HUES48 (cell line): ENCODE data around the gene EIF4E1B.

Experiments used
- H3K27ac ChIP-seq: one replicate; pipeline ENCODE4 v1.7.0; 2013; ENCODE audit warnings: low read depth, low read length, inconsistent platforms
- H3K27me3 ChIP-seq: 2 replicates; pipeline ENCODE4 v1.6.1; 2013; ENCODE audit warnings: mild to moderate bottlenecking, low read length; ENCODE audit not compliant: control insufficient read depth, insufficient read depth
- H3K36me3 ChIP-seq: 2 replicates; pipeline ENCODE4 v1.6.1; 2013; ENCODE audit warnings: low read length; ENCODE audit not compliant: control insufficient read depth, insufficient read depth
- H3K4me1 ChIP-seq: 2 replicates; pipeline ENCODE4 v1.6.1; 2013; ENCODE audit warnings: mild to moderate bottlenecking, low read length; ENCODE audit not compliant: control insufficient read depth, insufficient read depth
- H3K4me3 ChIP-seq: 2 replicates; pipeline ENCODE4 v1.5.1; 2013; ENCODE audit warnings: mild to moderate bottlenecking, low read depth, low read length
- H3K9ac ChIP-seq: 2 replicates; pipeline ENCODE4 v1.6.1; 2013; ENCODE audit warnings: mild to moderate bottlenecking, low read depth, low read length, moderate library complexity
- H3K9me3 ChIP-seq: 2 replicates; pipeline ENCODE4 v1.6.1; 2013; ENCODE audit warnings: low read length; ENCODE audit not compliant: control insufficient read depth, insufficient read depth

The EIF4E1B gene

GRCh38 chr5:176639208-176639607 lies 8.7 kb downstream of the EIF4E1B start:
- H3K4me1 ChIP-seq, result peaks cover 24% of the 10 kb centered on the region
- no peaks in the 10 kb centered on the region for H3K36me3 ChIP-seq
- no peaks in the 10 kb centered on the region for H3K9me3 ChIP-seq
- H3K9ac ChIP-seq, result no peak overlapping the region
- no peak overlapping the region for H3K4me3 ChIP-seq
- H3K27ac ChIP-seq, result no peak overlapping the region
- peaks cover 2% of the 10 kb centered on the region; the same call in 1 of the 2 replicates for H3K27me3 ChIP-seq

DNA sequence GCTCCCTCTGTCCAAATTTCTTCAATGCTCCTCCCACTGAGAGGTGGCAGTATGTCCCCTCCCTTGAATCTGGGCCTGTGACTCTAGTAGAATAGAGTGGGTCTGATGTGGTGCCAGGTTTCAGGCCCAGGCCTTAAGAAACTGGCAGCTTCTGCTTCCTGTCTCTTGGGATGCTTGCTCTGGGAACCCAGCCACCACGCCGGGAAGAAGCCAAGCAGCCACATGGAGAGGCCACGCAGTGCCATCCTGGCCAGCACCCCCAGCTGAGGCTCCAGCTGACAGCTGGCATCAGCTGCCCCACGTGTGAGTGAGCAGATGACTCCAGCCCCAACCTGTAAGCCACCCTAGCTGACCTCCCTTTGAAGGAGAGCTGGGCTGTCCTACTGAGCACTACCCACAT lies 9.5 kb downstream of the EIF4E1B start:
- no peaks in the 10 kb centered on the region for H3K27me3 ChIP-seq

DNA sequence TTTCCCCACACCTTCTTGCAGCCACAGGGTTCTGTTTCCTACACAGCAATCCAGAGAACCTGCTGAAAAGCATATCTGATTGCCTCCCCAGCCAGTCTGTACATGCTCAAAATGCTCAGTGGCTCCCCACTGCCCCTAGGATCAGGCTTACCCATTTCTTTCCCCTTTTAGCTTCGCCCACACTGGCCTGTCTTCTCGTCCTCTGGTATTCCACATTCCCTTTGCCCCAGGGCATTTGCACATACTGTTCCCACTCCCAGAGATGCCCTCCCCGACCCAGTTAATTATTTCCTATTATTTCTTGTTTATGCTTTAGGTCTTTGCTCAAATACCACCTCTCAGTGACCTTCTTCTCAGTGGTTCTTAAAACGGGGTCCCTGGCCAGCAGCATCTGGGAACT lies 10.1 kb downstream of the EIF4E1B start:
- H3K4me1 ChIP-seq, result peaks cover 22% of the 10 kb centered on the region
- H3K27ac ChIP-seq, result no peak overlapping the region
- no peak overlapping the region for H3K9ac ChIP-seq
- H3K27me3 ChIP-seq, result no peaks in the 10 kb centered on the region
- no peak overlapping the region for H3K4me3 ChIP-seq
- H3K36me3 ChIP-seq, result no peaks in the 10 kb centered on the region
- H3K9me3 ChIP-seq, result no peaks in the 10 kb centered on the region

More for the DNA sequence above, 9.5 kb downstream of the EIF4E1B start:
- Histone ChIP-seq H3K36me3 (no peaks in the 10 kb centered on the region), H3K9me3 (no peaks in the 10 kb centered on the region), H3K4me1 (peaks cover 22% of the 10 kb centered on the region), H3K27ac (no peak overlapping the region), H3K9ac (no peak overlapping the region), H3K4me3 (no peak overlapping the region)

DNA sequence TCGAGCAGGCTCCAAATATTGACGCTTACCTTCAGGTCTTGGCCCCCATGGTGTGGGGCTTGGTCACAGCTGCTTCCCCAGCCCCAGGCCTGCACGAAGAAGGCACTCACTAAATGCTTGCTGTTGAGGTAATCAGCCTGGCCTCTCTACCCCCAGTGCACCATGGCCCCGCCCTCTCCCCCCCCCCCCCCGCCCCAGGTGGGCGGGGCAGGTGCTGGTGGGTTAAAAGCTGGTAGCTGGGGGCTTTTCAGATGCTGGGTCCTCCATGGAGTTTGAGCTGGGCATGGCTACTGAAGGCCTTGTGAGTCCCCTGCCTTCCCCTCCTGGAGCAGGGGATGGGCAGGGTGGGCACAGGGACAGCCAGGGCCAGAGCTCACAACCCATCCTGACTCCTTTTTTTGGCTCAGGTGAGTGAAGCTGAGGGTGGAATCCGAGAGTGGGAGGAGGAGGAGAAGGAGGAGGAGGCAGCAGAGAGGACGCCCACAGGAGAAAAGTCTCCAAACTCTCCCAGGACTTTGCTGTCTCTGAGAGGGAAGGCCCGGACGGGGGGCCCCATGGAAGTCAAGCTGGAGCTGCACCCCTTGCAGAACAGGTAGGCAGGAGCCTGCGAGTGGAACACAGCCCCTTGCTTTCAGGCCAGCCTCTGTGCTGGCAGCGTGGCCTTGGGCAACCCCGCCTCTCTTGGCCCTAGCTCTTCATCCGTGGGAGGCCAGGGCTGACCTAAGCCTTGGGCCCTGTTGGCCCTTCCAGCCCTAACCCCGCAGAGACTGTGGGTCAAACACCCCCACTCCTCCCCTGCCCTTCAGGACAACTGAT lies 12.4 kb downstream of the EIF4E1B start:
- H3K9ac ChIP-seq, result no peak overlapping the region
- peaks cover 26% of the 10 kb centered on the region for H3K4me1 ChIP-seq
- H3K27ac ChIP-seq, result no peak overlapping the region
- H3K4me3 ChIP-seq, result no peak overlapping the region
- no peaks in the 10 kb centered on the region for H3K27me3 ChIP-seq
- no peaks in the 10 kb centered on the region for H3K9me3 ChIP-seq
- no peaks in the 10 kb centered on the region for H3K36me3 ChIP-seq

GRCh38 chr5:176643491-176644219 lies 13.2 kb downstream of the EIF4E1B start:
- H3K4me1 ChIP-seq, result peaks cover 33% of the 10 kb centered on the region
- no peak overlapping the region for H3K27ac ChIP-seq
- no peak overlapping the region for H3K9ac ChIP-seq
- H3K36me3 ChIP-seq, result no peaks in the 10 kb centered on the region
- no peaks in the 10 kb centered on the region for H3K9me3 ChIP-seq
- H3K4me3 ChIP-seq, result no peak overlapping the region
- no peaks in the 10 kb centered on the region for H3K27me3 ChIP-seq

- no peaks in the 10 kb centered on the region for H3K27me3 ChIP-seq
- peaks cover 29% of the 10 kb centered on the region for H3K4me1 ChIP-seq
- no peak overlapping the region for H3K27ac ChIP-seq
- H3K9me3 ChIP-seq, result no peaks in the 10 kb centered on the region
- H3K4me3 ChIP-seq, result no peak overlapping the region
- no peaks in the 10 kb centered on the region for H3K36me3 ChIP-seq
- no peak overlapping the region for H3K9ac ChIP-seq
Measured at GRCh38 chr5:176644294-176644693, 13.8 kb downstream of the EIF4E1B start.

- Histone ChIP-seq H3K9me3 (no peaks in the 10 kb centered on the region), H3K36me3 (no peaks in the 10 kb centered on the region), H3K27ac (no peak overlapping the region), H3K9ac (no peak overlapping the region), H3K27me3 (no peaks in the 10 kb centered on the region), H3K4me3 (no peak overlapping the region), H3K4me1 (peaks cover 29% of the 10 kb centered on the region)
Measured at GRCh38 chr5:176644878-176645670, 14.6 kb downstream of the EIF4E1B start.

DNA sequence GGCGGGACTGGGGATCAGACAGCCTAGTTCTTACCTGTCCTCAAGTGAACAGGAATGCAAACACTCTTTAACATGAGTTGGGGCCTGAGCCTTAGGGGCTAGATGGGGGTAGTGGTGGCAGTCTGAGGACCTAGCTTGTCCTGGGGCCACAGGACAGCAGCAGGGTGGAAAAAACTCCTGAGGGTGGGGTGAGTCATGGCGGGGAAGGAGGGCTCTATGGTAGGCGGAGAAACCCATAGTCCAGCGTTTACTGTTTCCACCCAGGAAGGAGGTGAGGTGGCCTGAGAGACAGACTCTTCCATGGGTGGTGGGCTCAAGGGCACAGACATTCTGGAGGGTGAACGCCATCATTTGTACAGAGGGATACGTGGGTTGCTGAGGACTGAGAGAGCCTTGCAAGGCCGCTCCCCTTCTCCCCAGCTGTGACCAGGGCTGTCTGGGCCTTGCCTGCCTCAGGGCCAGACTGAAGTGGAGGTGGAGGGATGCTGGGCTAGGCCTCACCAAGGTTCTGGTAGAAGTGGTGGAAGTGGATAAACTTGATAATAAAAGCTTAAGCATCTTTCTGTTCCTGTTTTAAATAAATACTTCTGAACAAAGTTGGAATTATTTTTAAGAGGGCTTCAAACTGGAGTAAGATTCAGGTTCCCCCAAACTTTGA lies 15.7 kb downstream of the EIF4E1B start:
- H3K36me3 ChIP-seq, result no peaks in the 10 kb centered on the region
- peaks cover 30% of the 10 kb centered on the region for H3K4me1 ChIP-seq
- no peaks in the 10 kb centered on the region for H3K9me3 ChIP-seq
- H3K4me3 ChIP-seq, result no peak overlapping the region
- H3K9ac ChIP-seq, result no peak overlapping the region
- H3K27ac ChIP-seq, result peak overlapping the region; percentile 78
- H3K27me3 ChIP-seq, result no peaks in the 10 kb centered on the region

- Histone ChIP-seq H3K36me3 (no peaks in the 10 kb centered on the region), H3K27ac (peak overlapping the region; percentile 78), H3K4me3 (peak overlapping the region; percentile 46), H3K9me3 (no peaks in the 10 kb centered on the region), H3K9ac (peak overlapping the region; percentile 49; the same call in 1 of the 2 replicates), H3K4me1 (peaks cover 30% of the 10 kb centered on the region), H3K27me3 (no peaks in the 10 kb centered on the region)
Measured at GRCh38 chr5:176646707-176647029, 16.2 kb downstream of the EIF4E1B start.

GRCh38 chr5:176647030-176647842 lies 16.8 kb downstream of the EIF4E1B start, which contains the start of gene TSPAN17:
Gene TSPAN17 (plus strand): TSS chr5:176647484. CDS start chr5:176647616, 132 bp downstream.
- Histone ChIP-seq H3K27ac (peak within 1 kb of the TSS; percentile 78), H3K4me3 (peak within 1 kb of the TSS; percentile 79), H3K36me3 (no peaks in the 10 kb centered on the region), H3K27me3 (no peaks in the 10 kb centered on the region), H3K9me3 (no peaks in the 10 kb centered on the region), H3K4me1 (peaks cover 30% of the 10 kb centered on the region), H3K9ac (peak within 1 kb of the TSS; percentile 49)
